ENCODE measurements around the gene SPOCK3. TPM values are rescaled to one million over a fixed set of nuclear protein-coding genes. Genes with fewer than 3 reads are reported as not detected.

Gene SPOCK3
- total and polyA plus RNA-seq, 10 of the 15 experiments (the other 5 are each of a cell fraction or from before 2014, with no cell fraction given): 0.06 to 0.39 (median 0.09) TPM; not detected in 5

DNA sequence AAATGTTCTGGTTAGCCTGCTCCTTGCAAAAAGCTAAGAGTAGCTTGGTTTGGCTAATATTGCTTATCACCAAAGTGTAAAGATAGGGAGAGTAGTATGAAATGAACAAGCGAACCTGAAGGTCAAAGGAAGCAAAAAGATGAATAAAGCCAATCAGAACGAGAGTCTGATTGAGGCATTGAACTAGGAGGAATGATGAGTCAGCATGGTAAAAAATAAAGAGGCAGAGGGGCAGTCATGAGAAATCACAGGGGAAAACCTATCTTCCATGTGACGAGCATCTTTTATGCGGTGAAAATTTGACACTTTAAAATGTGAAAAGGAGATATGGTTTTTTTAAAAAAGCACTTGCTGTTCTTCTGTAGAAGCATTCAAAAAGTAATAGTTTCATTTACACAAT, 533.7 kb downstream of the SPOCK3 start:
- WGBS (ENCODE audit: insufficient coverage, insufficient replicate concordance, low lambda C conversion rate, missing lambda C conversion rate): 27% methylated on average over 4 of the region's 4 CpGs
- ChIA-PET POLR2A (no interaction called here), CTCF (interaction anchor here (0.5 kb wide), 1 partner anchor 423 kb away, joined by 3 read pairs; no protein-coding TSS in a partner anchor), SMC1A (ENCODE audit: uncharacterized antibody, unreplicated experiment) (no interaction called here), RAD21 (ENCODE audit: unreplicated experiment) (no interaction called here)
- no peak overlapping the region for H3K4me2 ChIP-seq (ENCODE audit: control insufficient read depth, insufficient read depth)
- FAIRE-seq (no peak), DNase-seq (ENCODE audit: low read depth, low spot score) (no peak), ATAC-seq (no peak)
- H3K4me3 ChIP-seq: no peak overlapping the region
- no peak overlapping the region for H3K27ac ChIP-seq (ENCODE audit: control insufficient read depth, insufficient read depth)
- no peaks in the 10 kb centered on the region for H3K36me3 ChIP-seq (ENCODE audit: control insufficient read depth in 2 of 2, insufficient read depth in 2 of 2, low read length in 1 of 2)
- H3K27me3 ChIP-seq (replicated peaks in 1 of 2; ENCODE audit: control insufficient read depth in 2 of 2, insufficient read depth in 2 of 2, low read length in 1 of 2): no peaks in the 10 kb centered on the region
- H3K4me1 ChIP-seq (ENCODE audit: control insufficient read depth, insufficient read depth, low read length): no peaks in the 10 kb centered on the region
- in situ Hi-C loops (cut with MboI) (no loop called here), intact Hi-C loops (cut with micrococcal nuclease; ENCODE audit: unreplicated experiment) (no loop called here)
- H3K9me3 ChIP-seq (replicated peaks; ENCODE audit: control insufficient read depth, insufficient read depth, low read length): no peaks in the 10 kb centered on the region; the same call in 1 of the 3 replicates
- H2AFZ ChIP-seq (ENCODE audit: control insufficient read depth, low read depth, low read length): no peak overlapping the region
- H3K79me2 ChIP-seq (ENCODE audit: control insufficient read depth, insufficient read depth, low read length): no peaks in the 10 kb centered on the region
- BruUV-seq (replicated peaks): no TSS peak
- TF ChIP-seq PML (IDR thresholded peaks at IDR 0.05; ENCODE audit: low read length): no peak
- no peak for TF ChIP-seq GATAD2B (conservative IDR thresholded peaks at IDR 0.05; ENCODE audit: low read depth)
- TF ChIP-seq, protein P1, sequence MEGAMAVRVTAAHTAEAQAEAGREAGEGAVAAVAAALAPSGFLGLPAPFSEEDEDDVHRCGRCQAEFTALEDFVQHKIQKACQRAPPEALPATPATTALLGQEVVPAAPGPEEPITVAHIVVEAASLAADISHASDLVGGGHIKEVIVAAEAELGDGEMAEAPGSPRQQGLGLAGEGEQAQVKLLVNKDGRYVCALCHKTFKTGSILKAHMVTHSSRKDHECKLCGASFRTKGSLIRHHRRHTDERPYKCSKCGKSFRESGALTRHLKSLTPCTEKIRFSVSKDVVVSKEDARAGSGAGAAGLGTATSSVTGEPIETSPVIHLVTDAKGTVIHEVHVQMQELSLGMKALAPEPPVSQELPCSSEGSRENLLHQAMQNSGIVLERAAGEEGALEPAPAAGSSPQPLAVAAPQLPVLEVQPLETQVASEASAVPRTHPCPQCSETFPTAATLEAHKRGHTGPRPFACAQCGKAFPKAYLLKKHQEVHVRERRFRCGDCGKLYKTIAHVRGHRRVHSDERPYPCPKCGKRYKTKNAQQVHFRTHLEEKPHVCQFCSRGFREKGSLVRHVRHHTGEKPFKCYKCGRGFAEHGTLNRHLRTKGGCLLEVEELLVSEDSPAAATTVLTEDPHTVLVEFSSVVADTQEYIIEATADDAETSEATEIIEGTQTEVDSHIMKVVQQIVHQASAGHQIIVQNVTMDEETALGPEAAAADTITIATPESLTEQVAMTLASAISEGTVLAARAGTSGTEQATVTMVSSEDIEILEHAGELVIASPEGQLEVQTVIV (IDR thresholded peaks at IDR 0.05; ENCODE audit: borderline replicate concordance, partially characterized antibody): no peak
- TF ChIP-seq, protein P2, sequence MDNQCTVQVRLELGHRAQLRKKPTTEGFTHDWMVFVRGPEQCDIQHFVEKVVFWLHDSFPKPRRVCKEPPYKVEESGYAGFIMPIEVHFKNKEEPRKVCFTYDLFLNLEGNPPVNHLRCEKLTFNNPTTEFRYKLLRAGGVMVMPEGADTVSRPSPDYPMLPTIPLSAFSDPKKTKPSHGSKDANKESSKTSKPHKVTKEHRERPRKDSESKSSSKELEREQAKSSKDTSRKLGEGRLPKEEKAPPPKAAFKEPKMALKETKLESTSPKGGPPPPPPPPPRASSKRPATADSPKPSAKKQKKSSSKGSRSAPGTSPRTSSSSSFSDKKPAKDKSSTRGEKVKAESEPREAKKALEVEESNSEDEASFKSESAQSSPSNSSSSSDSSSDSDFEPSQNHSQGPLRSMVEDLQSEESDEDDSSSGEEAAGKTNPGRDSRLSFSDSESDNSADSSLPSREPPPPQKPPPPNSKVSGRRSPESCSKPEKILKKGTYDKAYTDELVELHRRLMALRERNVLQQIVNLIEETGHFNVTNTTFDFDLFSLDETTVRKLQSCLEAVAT (IDR thresholded peaks at IDR 0.05): no peak
- TF ChIP-seq NFXL1 (IDR thresholded peaks at IDR 0.05; ENCODE audit: borderline replicate concordance): no peak
- TF ChIP-seq, protein P3, sequence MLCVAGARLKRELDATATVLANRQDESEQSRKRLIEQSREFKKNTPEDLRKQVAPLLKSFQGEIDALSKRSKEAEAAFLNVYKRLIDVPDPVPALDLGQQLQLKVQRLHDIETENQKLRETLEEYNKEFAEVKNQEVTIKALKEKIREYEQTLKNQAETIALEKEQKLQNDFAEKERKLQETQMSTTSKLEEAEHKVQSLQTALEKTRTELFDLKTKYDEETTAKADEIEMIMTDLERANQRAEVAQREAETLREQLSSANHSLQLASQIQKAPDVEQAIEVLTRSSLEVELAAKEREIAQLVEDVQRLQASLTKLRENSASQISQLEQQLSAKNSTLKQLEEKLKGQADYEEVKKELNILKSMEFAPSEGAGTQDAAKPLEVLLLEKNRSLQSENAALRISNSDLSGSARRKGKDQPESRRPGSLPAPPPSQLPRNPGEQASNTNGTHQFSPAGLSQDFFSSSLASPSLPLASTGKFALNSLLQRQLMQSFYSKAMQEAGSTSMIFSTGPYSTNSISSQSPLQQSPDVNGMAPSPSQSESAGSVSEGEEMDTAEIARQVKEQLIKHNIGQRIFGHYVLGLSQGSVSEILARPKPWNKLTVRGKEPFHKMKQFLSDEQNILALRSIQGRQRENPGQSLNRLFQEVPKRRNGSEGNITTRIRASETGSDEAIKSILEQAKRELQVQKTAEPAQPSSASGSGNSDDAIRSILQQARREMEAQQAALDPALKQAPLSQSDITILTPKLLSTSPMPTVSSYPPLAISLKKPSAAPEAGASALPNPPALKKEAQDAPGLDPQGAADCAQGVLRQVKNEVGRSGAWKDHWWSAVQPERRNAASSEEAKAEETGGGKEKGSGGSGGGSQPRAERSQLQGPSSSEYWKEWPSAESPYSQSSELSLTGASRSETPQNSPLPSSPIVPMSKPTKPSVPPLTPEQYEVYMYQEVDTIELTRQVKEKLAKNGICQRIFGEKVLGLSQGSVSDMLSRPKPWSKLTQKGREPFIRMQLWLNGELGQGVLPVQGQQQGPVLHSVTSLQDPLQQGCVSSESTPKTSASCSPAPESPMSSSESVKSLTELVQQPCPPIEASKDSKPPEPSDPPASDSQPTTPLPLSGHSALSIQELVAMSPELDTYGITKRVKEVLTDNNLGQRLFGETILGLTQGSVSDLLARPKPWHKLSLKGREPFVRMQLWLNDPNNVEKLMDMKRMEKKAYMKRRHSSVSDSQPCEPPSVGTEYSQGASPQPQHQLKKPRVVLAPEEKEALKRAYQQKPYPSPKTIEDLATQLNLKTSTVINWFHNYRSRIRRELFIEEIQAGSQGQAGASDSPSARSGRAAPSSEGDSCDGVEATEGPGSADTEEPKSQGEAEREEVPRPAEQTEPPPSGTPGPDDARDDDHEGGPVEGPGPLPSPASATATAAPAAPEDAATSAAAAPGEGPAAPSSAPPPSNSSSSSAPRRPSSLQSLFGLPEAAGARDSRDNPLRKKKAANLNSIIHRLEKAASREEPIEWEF (IDR thresholded peaks at IDR 0.05; ENCODE audit: insufficient replicate concordance, low read depth, low read length): no peak
- TF ChIP-seq, protein P4, sequence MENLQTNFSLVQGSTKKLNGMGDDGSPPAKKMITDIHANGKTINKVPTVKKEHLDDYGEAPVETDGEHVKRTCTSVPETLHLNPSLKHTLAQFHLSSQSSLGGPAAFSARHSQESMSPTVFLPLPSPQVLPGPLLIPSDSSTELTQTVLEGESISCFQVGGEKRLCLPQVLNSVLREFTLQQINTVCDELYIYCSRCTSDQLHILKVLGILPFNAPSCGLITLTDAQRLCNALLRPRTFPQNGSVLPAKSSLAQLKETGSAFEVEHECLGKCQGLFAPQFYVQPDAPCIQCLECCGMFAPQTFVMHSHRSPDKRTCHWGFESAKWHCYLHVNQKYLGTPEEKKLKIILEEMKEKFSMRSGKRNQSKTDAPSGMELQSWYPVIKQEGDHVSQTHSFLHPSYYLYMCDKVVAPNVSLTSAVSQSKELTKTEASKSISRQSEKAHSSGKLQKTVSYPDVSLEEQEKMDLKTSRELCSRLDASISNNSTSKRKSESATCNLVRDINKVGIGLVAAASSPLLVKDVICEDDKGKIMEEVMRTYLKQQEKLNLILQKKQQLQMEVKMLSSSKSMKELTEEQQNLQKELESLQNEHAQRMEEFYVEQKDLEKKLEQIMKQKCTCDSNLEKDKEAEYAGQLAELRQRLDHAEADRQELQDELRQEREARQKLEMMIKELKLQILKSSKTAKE (IDR thresholded peaks at IDR 0.05; ENCODE audit: low read depth, poor library complexity, severe bottlenecking): no peak
- no peak for TF ChIP-seq TARDBP (IDR thresholded peaks at IDR 0.05; ENCODE audit: borderline replicate concordance)
- H4K20me1 ChIP-seq (ENCODE audit: control insufficient read depth, insufficient read depth): no peaks in the 10 kb centered on the region
- no peak overlapping the region for H3K9ac ChIP-seq (ENCODE audit: control insufficient read depth, insufficient read depth, low read length)

All from GM12878 (cell line).